ENCODE results near the gene FRAT2.
"Not testable (repeated sequence)": the region's sequence is repeated elsewhere in the genome, so short reads cannot be mapped to it uniquely, and the experiment has no call there.

Gene FRAT2

DNA sequence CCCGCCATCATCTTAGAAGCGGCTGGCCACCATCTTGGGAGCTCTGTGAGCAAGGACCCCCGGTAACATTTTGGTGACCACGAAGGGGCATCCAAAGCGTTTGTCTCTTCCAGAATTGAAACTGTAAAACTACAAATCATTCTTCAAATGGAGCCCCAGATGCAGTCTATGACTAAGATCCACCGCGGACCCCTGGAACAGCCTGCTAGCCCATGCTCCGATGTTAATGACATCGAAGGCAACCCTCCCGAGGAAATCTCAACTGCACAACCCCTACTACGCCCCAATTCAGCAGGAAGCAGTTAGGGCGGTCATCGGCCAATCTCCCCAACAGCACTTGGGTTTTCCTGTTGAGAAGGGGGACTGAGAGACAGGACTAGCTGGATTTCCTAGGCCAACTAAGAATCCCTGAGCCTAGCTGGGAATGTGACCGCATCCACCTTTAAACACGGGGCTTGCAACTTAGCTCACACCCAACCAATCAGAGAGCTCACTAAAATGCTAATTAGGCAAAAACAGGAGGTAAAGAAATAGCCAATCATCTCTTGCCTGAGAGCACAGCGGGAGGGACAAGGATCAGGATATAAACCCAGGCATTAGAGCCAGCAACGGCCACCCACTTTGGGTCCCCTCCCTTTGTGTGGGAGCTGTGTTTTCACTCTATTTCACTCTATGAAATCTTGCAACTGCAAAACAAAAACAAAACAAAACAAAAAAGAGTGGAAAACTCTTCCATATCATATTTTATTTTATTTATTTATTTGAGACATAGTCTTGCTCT is 43.8 kb downstream of the FRAT2 start:
- DNase-seq (ENCODE audit: low read depth): not testable (repeated sequence)

DNA sequence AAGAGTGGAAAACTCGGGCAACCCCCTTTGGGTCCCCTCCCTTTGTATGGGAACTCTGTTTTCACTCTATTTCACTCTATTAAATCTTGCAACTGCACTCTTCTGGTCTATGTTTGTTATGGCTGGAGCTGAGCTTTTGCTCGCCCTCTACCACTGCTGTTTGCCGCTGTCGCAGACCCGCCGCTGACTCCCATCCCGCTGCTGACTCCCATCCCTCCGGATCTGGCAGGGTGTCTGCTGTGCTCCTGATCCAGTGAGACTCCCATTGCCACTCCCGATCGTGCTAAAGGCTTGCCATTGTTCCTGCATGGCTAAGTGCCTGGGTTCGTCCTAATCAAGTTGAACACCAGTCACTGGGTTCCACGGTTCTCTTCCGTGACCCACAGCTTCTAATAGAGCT is 44.5 kb downstream of the FRAT2 start:
- not testable (repeated sequence) for DNase-seq (ENCODE audit: low read depth)

Data from activated T-helper 1 cell treated with Interleukin-2 at 50 U/mL for 16 hours (primary cell).